ENCODE measurements around the gene OBSCN.
A peak's percentile ranks its signal among the peaks of the same experiment; 100 is the strongest.
"Not testable (repeated sequence)": the region's sequence is repeated elsewhere in the genome, so short reads cannot be mapped to it uniquely, and the experiment has no call there.

Gene OBSCN

DNA sequence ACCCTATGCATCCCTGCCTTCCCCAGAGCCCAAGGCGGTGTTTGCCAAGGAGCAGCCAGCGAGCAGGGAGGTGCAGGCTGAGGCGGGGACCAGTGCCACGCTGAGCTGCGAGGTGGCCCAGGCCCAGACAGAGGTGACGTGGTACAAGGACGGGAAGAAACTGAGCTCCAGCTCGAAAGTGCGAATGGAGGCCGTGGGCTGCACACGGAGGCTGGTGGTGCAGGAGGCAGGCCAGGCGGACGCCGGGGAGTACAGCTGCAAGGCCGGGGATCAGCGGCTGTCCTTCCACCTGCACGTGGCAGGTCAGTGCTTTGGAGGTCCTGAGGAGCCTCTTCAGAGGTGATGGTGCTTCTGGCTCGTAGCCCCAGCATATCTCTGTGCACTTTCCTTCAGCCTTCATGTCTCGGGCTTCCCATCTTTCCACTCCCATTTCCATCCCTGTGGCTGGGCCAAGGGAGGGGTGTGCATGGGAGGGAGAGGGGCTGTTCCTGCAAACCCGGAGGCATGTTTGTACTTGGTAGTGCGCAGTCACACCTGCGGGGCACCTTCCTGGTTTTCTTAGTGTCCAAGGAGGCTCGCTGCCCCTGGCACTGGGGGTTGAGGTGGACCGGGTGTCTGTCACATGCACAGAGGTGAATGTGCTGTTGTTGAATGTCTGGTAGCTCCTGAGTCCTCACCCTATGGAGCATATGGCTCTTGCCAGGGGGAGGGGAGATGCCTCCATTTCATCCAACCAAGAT lies 56.4 kb downstream of the OBSCN start:
- Mint-ChIP-seq H3K36me3 (ENCODE audit: low read depth) (peaks cover 18% of the 10 kb centered on the region), H3K27ac (no peak overlapping the region), H3K9me3 (no peaks in the 10 kb centered on the region), H3K4me1 (ENCODE audit: low read depth) (no peaks in the 10 kb centered on the region), H3K27me3 (no peaks in the 10 kb centered on the region), H3K4me3 (no peak overlapping the region)

DNA sequence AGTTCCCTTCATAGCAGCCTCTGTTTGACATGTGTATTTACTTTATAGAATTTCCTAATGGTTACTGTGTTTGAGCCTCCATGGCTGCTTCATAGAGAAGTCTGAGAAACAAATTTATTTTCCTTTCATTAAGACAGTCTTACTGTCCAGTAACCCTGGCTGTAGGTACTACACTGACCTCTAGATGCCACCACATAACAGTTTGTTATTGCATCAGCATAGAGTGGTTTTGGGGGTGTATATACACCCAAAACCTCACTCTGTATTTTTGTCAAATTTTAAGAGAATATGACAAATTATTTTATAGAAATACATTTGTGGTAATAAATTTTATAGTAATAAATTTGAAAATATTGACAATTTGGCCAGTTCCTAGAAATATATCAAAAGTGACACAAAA lies 57.3 kb downstream of the OBSCN start:
- Mint-ChIP-seq H3K4me3 (no peak overlapping the region), H3K4me1 (ENCODE audit: low read depth) (no peaks in the 10 kb centered on the region), H3K9me3 (no peaks in the 10 kb centered on the region)

DNA sequence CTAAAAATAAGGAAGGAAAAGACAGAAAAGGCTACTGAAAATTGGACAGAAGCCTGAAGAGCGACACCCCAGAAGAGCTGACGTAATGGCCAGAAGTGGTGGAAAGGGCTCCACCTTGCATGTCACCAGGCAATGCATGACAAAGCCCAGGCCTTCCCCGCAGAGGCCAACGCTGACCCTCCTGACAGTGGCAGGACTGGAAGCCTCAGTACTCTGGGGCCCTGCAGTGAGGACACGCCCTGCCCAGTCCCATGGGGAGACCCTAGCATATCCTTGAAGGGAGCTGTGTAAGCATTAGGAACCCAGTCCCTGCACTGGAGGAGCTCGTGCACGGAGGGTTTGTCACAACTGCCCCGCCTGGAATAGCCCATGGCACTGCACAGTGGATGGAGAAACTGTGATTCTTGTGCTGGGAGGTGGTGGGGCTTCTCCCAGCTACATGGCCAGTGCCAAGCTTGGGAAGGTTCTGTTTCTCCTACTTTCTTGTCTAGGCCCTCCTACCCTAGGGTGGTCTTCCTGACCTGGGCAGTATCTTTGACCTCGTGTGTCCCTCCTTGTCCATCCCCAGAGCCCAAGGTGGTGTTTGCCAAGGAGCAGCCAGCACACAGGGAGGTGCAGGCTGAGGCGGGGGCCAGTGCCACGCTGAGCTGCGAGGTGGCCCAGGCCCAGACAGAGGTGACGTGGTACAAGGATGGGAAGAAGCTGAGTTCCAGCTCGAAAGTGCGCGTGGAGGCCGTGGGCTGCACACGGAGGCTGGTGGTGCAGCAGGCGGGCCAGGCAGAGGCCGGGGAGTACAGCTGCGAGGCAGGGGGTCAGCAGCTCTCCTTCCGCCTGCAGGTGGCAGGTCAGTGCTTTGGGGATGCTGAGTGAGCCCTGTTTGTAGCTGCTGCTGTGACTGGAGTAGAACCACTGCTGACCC lies 60.4 kb downstream of the OBSCN start:
- H3K27me3 Mint-ChIP-seq = no peaks in the 10 kb centered on the region
- no peaks in the 10 kb centered on the region for H3K9me3 Mint-ChIP-seq
- H3K4me3 Mint-ChIP-seq = no peak overlapping the region
- H3K27ac Mint-ChIP-seq = no peak overlapping the region
- no peaks in the 10 kb centered on the region for H3K4me1 Mint-ChIP-seq (ENCODE audit: low read depth)
- no peaks in the 10 kb centered on the region for H3K36me3 Mint-ChIP-seq (ENCODE audit: low read depth)

More for the DNA sequence above, 57.3 kb downstream of the OBSCN start:
- no peak overlapping the region for H3K27ac Mint-ChIP-seq
- no peaks in the 10 kb centered on the region for H3K27me3 Mint-ChIP-seq
- peaks cover 17% of the 10 kb centered on the region for H3K36me3 Mint-ChIP-seq (ENCODE audit: low read depth)

DNA sequence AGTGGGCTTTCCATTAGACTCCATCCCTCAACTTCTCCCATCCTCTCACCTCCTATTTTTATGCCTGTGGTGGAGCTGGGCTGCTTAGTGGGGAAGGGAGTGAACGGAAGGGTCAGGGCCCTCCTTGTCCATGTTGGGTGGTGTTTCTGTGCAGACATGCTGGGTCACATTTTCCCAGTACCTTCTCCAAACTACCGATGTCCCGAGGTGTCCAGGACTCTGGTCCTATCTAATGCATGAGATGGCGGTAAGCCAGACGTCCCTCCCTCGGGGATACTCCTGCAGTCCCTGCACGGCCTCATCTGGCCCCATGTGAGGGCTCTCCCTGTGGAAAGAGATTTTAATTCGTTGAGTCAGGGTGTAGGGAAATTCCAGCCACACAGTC lies 61.0 kb downstream of the OBSCN start:
- Mint-ChIP-seq H3K4me3 (no peak overlapping the region), H3K27ac (no peak overlapping the region), H3K36me3 (ENCODE audit: low read depth) (no peaks in the 10 kb centered on the region), H3K4me1 (ENCODE audit: low read depth) (no peaks in the 10 kb centered on the region), H3K9me3 (no peaks in the 10 kb centered on the region), H3K27me3 (no peaks in the 10 kb centered on the region)

DNA sequence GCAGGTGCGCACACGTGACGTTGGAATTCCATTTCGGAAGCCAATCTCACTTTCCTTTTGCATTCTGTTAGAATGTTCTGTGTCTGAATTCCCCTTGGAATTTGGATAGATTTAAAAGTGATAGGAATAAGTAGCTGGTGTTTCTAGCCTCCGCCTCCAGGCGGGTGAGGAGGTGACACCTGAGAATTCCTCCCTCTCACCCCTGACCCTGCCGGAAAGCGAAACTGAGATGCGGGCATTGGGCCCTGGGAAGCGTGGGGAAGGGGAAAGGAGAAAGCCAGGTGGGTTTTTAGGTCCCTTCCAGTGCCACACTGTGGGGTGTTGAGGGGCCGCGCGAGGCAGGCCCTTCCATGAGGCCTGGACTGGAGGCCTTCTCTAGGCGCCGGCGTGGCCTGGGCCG lies 61.6 kb downstream of the OBSCN start:
- H3K27ac Mint-ChIP-seq; H3K27me3 Mint-ChIP-seq; H3K4me1 Mint-ChIP-seq (ENCODE audit: low read depth); H3K9me3 Mint-ChIP-seq; H3K4me3 Mint-ChIP-seq; H3K36me3 Mint-ChIP-seq (ENCODE audit: low read depth): not testable (repeated sequence)

DNA sequence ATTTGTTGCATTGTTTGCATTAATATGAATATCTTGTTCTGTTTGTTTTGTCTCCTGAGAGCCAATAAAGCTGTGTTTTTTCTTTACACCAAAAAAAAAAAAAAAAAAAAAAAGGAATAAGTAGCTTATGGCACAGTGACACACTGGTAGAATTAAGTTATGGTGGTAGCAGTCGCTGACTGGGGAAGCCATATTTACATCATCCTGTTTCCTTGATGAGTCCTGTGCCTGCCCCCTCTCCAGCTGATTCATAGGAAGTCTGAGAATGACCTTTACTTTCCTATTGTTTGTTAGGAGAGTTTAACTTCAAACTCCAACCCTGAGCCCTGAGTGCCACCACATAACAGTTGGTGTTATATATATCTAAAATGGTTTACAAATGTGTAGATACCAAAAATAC lies 62.2 kb downstream of the OBSCN start:
- H3K9me3 Mint-ChIP-seq = no peaks in the 10 kb centered on the region
- no peak overlapping the region for H3K4me3 Mint-ChIP-seq
- no peaks in the 10 kb centered on the region for H3K36me3 Mint-ChIP-seq (ENCODE audit: low read depth)
- no peaks in the 10 kb centered on the region for H3K27me3 Mint-ChIP-seq
- H3K27ac Mint-ChIP-seq = no peak overlapping the region
- peaks cover 5% of the 10 kb centered on the region for H3K4me1 Mint-ChIP-seq (ENCODE audit: low read depth)

DNA sequence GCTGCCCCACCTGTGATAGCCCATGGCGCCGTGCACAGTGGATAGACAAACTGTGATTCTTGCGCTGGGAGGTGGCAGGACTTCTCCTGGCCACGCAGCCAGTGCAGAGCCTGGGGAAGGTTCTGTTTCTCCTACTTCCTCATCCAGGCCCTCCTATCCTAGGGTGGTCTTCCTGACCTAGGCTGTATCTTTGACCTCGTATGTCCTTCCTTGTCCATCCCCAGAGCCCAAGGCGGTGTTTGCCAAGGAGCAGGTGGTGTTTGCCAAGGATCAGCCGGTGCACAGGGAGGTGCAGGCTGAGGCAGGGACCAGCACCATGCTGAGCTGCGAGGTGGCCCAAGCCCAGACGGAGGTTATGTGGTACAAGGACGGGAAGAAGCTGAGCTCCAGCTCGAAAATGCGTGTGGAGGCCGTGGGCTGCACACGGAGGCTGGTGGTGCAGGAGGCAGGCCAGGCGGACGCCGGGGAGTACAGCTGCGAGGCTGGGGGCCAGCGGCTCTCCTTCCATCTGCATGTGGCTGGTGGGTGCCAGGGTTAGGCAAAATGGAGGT lies 63.9 kb downstream of the OBSCN start:
- Mint-ChIP-seq H3K9me3 (no peaks in the 10 kb centered on the region), H3K4me1 (ENCODE audit: low read depth) (peaks cover 7% of the 10 kb centered on the region), H3K36me3 (ENCODE audit: low read depth) (no peaks in the 10 kb centered on the region), H3K27me3 (no peaks in the 10 kb centered on the region), H3K27ac (no peak overlapping the region), H3K4me3 (no peak overlapping the region)

DNA sequence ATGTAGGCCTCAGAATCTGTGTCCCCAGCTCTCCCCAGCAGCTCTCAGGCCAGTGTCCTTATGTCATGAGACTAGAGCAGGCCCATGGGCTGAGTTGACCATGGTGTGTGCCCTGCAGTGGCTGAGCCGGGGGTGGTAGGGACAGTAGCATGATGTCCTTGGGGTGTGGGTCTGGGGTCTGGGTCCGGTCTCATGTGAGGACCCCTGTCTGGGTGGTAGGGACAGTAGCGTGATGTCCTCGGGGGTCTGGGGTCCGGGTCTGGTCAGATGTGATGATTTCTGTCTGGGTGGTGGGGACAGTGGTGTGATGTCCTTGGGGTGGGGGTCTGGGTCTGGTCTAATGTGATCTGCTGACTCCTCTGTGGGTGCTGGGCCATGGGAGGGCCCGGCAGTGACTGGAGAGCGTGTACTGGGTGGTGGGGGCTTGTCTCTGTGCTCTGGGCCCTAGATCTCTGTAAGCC lies 64.5 kb downstream of the OBSCN start:
- no peaks in the 10 kb centered on the region for H3K9me3 Mint-ChIP-seq
- peaks cover 7% of the 10 kb centered on the region for H3K4me1 Mint-ChIP-seq (ENCODE audit: low read depth)
- no peak overlapping the region for H3K27ac Mint-ChIP-seq
- no peak overlapping the region for H3K4me3 Mint-ChIP-seq
- no peaks in the 10 kb centered on the region for H3K27me3 Mint-ChIP-seq
- no peaks in the 10 kb centered on the region for H3K36me3 Mint-ChIP-seq (ENCODE audit: low read depth)

DNA sequence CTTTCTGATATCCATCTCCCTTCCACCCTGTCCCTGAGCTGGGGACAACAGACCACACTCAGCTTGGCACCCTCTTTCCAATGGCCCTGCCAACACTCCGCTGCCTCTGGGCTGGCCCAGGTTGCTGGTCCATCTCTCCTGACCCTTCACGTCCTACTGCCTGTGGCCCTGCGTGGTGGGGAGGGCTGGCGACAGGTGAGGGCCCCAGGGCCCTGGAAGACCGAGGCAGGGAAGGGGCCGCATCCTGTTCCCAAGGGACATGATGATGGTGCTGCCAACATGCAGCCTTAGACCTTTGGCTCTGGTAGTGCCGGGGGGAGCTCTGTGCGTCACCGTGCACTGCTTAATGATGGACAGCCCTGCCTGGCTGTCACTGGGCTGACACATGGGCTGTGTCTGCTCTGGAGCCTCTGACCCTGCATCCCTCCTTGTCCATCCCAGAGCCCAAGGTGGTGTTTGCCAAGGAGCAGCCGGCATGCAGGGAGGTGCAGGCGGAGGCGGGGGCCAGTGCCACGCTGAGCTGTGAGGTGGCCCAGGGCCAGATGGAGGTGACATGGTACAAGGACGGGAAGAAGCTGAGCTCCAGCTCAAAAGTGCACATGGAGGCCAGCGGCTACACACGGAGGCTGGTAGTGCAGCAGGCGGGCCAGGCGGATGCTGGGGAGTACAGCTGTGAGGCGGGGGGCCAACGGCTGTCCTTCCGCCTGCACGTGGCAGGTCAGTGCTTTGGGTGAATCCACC lies 65.2 kb downstream of the OBSCN start:
- no peaks in the 10 kb centered on the region for H3K36me3 Mint-ChIP-seq (ENCODE audit: low read depth)
- no peak overlapping the region for H3K4me3 Mint-ChIP-seq
- no peaks in the 10 kb centered on the region for H3K27me3 Mint-ChIP-seq
- H3K4me1 Mint-ChIP-seq (ENCODE audit: low read depth) = peaks cover 7% of the 10 kb centered on the region
- H3K27ac Mint-ChIP-seq = no peak overlapping the region
- no peaks in the 10 kb centered on the region for H3K9me3 Mint-ChIP-seq

DNA sequence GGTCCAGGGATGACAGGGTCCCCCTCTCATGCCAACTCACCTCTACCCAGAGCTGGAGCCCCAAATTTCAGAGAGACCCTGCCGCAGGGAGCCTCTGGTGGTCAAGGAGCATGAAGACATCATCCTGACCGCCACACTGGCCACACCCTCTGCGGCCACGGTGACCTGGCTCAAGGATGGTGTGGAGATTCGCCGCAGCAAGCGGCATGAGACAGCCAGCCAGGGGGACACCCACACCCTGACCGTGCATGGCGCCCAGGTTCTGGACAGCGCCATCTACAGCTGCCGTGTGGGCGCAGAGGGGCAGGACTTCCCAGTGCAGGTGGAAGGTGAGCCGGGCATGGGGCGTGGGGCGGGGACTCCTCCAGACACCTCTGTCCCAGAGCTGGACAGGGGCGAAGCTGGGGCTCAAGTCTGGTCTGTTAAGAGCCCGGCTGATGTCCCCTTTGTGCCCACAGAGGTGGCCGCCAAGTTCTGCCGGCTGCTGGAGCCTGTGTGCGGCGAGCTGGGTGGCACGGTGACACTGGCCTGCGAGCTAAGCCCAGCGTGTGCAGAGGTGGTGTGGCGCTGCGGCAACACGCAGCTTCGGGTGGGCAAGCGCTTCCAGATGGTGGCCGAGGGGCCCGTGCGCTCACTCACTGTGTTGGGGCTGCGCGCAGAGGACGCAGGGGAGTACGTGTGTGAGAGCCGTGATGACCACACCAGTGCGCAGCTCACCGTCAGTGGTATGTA lies 66.0 kb downstream of the OBSCN start:
- Mint-ChIP-seq H3K36me3 (ENCODE audit: low read depth) (no peaks in the 10 kb centered on the region), H3K27ac (no peak overlapping the region), H3K9me3 (no peaks in the 10 kb centered on the region), H3K4me3 (no peak overlapping the region), H3K27me3 (no peaks in the 10 kb centered on the region), H3K4me1 (ENCODE audit: low read depth) (peaks cover 7% of the 10 kb centered on the region)

DNA sequence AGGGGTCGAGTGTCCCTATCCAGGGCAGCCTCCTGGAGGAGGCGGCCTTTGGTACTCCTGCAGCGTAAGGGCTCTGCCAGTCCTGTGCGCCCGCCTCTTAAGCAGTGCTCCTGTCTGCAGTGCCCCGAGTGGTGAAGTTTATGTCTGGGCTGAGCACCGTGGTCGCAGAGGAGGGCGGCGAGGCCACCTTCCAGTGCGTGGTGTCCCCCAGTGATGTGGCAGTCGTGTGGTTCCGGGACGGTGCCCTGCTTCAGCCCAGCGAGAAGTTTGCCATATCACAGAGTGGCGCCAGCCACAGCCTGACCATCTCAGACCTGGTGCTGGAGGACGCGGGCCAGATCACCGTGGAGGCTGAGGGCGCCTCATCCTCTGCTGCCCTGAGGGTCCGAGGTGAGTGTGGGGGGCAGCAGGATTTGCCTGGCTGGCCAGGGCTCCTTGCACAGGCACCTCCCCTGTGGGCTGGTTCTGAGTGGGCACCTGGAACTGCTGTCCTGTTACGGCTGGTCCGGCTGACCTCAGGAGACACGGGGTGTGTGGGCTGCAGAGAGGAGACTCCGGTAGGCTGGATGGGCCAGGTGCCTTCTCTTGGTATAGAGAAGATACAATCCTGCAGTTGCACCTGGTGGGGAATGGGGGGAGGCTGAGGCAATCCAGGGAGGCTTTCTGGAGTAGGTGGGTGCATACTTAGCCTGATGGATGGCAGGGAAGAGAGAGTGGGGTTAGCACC lies 66.8 kb downstream of the OBSCN start:
- no peaks in the 10 kb centered on the region for H3K27me3 Mint-ChIP-seq
- peak overlapping the region; percentile 72 for H3K4me3 Mint-ChIP-seq
- H3K4me1 Mint-ChIP-seq (ENCODE audit: low read depth) = peaks cover 7% of the 10 kb centered on the region
- H3K9me3 Mint-ChIP-seq = no peaks in the 10 kb centered on the region
- H3K36me3 Mint-ChIP-seq (ENCODE audit: low read depth) = no peaks in the 10 kb centered on the region
- H3K27ac Mint-ChIP-seq = no peak overlapping the region

DNA sequence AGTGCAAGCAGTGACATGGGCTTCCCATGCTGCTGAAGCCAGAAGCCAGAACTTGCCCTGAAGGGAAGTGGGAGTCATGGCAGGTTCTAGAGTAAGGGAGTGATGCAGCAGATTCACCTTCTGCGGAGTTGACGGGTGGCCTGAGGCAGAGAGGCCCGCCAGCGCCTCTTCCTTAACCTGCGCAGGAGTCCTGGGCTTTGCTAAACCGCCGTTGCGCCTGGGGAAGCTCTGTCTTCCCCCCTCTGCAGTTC lies 67.3 kb downstream of the OBSCN start:
- no peaks in the 10 kb centered on the region for H3K9me3 Mint-ChIP-seq
- peaks cover 7% of the 10 kb centered on the region for H3K4me1 Mint-ChIP-seq (ENCODE audit: low read depth)
- peak overlapping the region; percentile 72 for H3K4me3 Mint-ChIP-seq
- H3K27me3 Mint-ChIP-seq = no peaks in the 10 kb centered on the region
- no peak overlapping the region for H3K27ac Mint-ChIP-seq
- no peaks in the 10 kb centered on the region for H3K36me3 Mint-ChIP-seq (ENCODE audit: low read depth)

DNA sequence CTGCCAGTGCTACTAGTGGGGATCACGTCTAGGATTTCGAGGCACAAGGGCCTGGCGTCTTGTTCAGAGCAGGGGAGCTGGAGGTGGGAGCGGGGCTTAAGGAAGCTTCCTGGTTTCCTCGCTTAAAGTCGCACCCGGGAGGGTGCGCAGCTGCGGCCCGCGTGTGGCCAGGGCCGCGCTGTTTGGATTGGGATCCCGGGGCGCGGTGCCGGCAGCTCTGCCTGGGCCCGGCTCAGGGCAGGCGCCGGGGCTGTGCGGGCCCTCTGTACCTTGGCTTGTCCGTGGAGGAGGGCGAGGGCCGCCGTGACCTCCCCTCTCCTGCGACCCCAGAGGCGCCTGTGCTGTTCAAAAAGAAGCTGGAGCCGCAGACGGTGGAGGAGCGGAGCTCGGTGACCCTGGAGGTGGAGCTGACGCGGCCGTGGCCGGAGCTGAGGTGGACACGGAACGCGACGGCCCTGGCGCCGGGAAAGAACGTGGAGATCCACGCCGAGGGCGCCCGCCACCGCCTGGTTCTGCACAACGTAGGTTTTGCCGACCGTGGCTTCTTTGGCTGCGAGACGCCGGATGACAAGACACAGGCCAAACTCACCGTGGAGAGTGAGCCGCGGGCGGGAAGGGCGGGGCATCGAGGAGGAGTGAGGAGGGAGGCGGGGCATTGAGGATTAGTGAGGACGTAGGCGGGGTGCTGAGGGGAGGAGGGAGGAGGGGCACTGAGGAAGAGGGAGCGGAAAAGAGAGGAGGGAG lies 67.8 kb downstream of the OBSCN start:
- Mint-ChIP-seq H3K4me1 (ENCODE audit: low read depth) (peaks cover 7% of the 10 kb centered on the region), H3K36me3 (ENCODE audit: low read depth) (no peaks in the 10 kb centered on the region), H3K27ac (no peak overlapping the region), H3K27me3 (no peaks in the 10 kb centered on the region), H3K4me3 (peak overlapping the region; percentile 72), H3K9me3 (no peaks in the 10 kb centered on the region)
